Measurements from ENCODE around the gene IGFL3. TPM values are rescaled to one million over a fixed set of nuclear protein-coding genes. Genes with fewer than 3 reads are reported as not detected.

IGFL3 gene
- total and polyA plus RNA-seq, 9 of the 15 experiments (the other 6 are each of a cell fraction or from before 2014, with no cell fraction given) = not detected

DNA sequence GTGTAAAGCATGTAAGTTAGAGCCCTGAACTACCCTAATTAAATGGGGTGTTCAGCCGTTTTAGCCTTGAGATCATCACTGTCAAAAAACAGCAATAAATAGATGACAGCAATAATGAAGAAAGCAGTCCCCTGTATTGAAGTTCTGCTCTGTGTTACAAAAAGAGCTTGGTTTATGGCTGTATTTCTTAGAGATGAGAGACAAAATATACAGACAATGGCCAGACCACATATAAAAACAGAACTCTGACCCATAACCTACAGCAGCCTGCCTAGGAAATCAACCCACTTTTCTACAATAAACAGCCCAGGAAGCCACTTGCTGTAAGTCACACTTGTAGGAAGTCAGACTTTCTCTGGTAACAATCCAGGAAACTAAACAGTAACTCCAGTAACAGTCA lies 10.8 kb downstream of the IGFL3 start:
- H3K4me3 ChIP-seq = no peak overlapping the region
- FAIRE-seq (no peak), ATAC-seq (no peak), DNase-seq (ENCODE audit: extremely low read depth in 1 of 4, low spot score in 3 of 4) (no peak)
- CTCF ChIA-PET (ENCODE audit: low intra/inter-chr PET ratio) = no interaction called here
- no peak overlapping the region for H2AFZ ChIP-seq (ENCODE audit: low read depth, low read length)
- 0% methylated on average over 1 of the region's 1 CpG for WGBS (ENCODE audit: insufficient coverage, low coverage, missing lambda C conversion rate)
- H3K4me1 ChIP-seq (replicated peaks in 1 of 2; ENCODE audit: control insufficient read depth in 2 of 2, insufficient read depth in 2 of 2, low read length in 2 of 2) = no peaks in the 10 kb centered on the region
- H3K36me3 ChIP-seq (ENCODE audit: control insufficient read depth, insufficient read depth, low read length) = no peaks in the 10 kb centered on the region
- no peaks in the 10 kb centered on the region for H4K20me1 ChIP-seq (replicated peaks; ENCODE audit: control insufficient read depth, insufficient read depth, low read length)
- no peak overlapping the region for H3K9ac ChIP-seq (ENCODE audit: insufficient read depth in 1 of 2, low read depth in 2 of 2, low read length in 2 of 2)
- H3K79me2 ChIP-seq (ENCODE audit: control insufficient read depth, insufficient read depth, low read length) = no peaks in the 10 kb centered on the region
- POLR2A ChIA-PET = interaction anchor here (0.8 kb wide), 1 partner anchor 79 kb away, joined by 3 read pairs; no protein-coding TSS in a partner anchor
- in situ Hi-C loops (cut with MboI) (no loop called here), intact Hi-C loops (cut with micrococcal nuclease) (no loop called here)
- TF ChIP-seq ZNF444 (CRISPR knock-in tag; IDR thresholded peaks at IDR 0.05) (no peak), TARDBP (IDR thresholded peaks at IDR 0.05) (no peak), CBX8 (IDR thresholded peaks at IDR 0.05; ENCODE audit: borderline replicate concordance, extremely low read depth, low read depth, low read length, poor library complexity, severe bottlenecking) (no peak), ZEB2 (IDR thresholded peaks at IDR 0.05) (no peak)
- TF ChIP-seq, protein P1, sequence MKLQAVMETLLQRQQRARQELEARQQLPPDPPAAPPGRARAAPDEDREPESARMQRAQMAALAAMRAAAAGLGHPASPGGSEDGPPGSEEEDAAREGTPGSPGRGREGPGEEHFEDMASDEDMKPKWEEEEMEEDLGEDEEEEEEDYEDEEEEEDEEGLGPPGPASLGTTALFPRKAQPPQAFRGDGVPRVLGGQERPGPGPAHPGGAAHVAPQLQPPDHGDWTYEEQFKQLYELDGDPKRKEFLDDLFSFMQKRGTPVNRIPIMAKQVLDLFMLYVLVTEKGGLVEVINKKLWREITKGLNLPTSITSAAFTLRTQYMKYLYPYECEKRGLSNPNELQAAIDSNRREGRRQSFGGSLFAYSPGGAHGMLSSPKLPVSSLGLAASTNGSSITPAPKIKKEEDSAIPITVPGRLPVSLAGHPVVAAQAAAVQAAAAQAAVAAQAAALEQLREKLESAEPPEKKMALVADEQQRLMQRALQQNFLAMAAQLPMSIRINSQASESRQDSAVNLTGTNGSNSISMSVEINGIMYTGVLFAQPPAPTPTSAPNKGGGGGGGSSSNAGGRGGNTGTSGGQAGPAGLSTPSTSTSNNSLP (IDR thresholded peaks at IDR 0.05; ENCODE audit: borderline replicate concordance, low read depth, low read length) = no peak
- no peaks in the 10 kb centered on the region; a peak in 1 of 5 replicates for H3K27me3 ChIP-seq (ENCODE audit: control insufficient read depth in 2 of 2, insufficient read depth in 2 of 2, low read length in 2 of 2)
- no peaks in the 10 kb centered on the region for H3K9me1 ChIP-seq (ENCODE audit: control insufficient read depth, insufficient read depth, low read length)
- no TSS peak for BruUV-seq (replicated peaks)
- H3K27ac ChIP-seq (ENCODE audit: extremely low read depth, low read depth, low read length) = no peak overlapping the region
- no peak overlapping the region for H3K4me2 ChIP-seq (ENCODE audit: insufficient read depth, low read length)
- H3K9me3 ChIP-seq (replicated peaks; ENCODE audit: control insufficient read depth, insufficient read depth, low read depth, low read length) = no peaks in the 10 kb centered on the region

All from K562 (cell line).